Uterus (tissue), 2 donors: ENCODE data around the gene HMX3.

ENCODE experiments used
- CTCF ChIP-seq, 4 experiments: fragments of 200-600 bp in 2 of 4; fragments of 450-650 bp in 2 of 4; sonication (generic) in 2 of 4; IDR thresholded peaks; one replicate each; pipeline ENCODE4 v1.5.1; 2016 to 2019; ENCODE audit warnings: antibody characterized with exemption in 4 of 4, mild to moderate bottlenecking in 2 of 4, moderate library complexity in 1 of 4
- POLR2A ChIP-seq, 2 donors: fragments of 450-650 bp; IDR thresholded peaks; one replicate each; pipeline ENCODE4 v1.6.1; 2016; ENCODE audit warnings: antibody characterized with exemption in 2 of 2, mild to moderate bottlenecking in 1 of 2, moderate library complexity in 1 of 2

GRCh38 chr10:123133541-123134342 is 2.0 kb upstream of the HMX3 start:
- no peak for TF ChIP-seq CTCF (IDR thresholded peaks at IDR 0.05)
- no peak for TF ChIP-seq POLR2A (IDR thresholded peaks at IDR 0.05)
